ENCODE data around the gene ANKS1A.

Gene ANKS1A

DNA sequence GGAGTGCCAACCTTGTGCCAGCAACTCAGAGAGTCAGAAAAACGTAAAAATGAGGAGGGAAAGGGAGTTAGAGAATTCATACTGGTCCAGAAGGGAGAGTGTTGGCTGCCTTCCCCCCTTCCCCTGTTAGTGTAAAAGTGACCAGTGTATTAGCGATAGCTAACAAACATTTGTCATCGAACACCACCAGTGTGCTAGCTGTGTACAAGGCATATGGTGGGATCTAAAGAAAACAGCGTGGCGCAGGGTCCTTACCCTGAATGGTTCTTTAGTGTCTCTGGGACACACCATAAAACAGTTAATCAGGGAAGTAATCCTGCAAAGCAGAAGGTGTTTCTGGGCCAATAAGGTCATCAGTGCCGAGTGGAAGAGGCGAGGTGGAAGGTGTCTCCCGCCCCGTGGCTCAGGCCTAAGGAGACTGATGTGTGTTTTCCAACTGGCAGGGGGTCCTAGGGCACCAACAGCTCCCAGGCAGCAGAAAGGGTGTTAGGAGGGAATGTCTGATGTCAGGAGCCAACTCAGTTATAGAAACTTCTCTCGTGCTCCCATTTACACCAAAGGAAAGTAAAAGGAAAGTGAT is 160.2 kb downstream of the ANKS1A start:
- no peak overlapping the region for H3K4me3 ChIP-seq (ENCODE audit: low read depth, low read length)

DNA sequence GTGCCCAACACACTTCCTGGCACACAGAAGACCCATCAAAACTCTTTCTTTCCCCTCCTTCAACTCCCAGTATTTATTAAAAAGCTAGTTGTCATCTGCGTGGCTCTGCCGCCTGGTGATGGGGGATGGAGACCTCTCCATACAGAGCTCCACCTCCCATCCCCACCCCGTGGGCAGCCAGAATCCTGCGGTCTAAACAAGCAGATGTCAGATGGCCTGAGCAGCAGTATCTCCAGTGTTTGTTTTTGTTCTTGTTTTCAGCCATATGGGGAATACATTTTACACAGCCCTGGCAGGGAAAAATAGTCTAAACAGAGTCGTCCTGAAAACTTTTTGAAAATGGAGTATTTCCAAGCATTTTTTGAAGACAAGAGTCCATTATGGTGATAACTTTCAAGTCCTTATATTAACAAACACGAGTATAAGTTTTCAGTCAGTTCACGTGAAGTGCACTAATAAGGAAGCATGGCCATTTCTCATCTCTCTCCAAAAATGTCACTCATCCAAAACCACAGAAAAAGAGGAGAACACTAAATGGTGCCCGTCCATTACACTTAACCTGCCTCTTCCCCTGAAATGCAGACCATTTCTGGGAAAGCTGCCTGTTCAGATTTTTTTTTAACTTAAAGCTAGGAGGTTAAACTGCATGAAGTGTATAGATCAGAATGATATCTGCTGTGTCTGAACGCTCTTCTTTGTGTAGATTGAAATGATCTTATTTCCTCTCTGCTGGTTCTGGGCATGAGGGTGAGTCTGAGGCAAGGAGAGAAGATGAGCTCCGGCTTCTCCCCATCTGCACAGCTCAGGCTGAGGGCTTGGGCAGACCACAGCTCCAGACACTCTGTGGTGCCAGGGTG is 161.1 kb downstream of the ANKS1A start:
- no peak overlapping the region for H3K4me3 ChIP-seq (ENCODE audit: low read depth, low read length)

DNA sequence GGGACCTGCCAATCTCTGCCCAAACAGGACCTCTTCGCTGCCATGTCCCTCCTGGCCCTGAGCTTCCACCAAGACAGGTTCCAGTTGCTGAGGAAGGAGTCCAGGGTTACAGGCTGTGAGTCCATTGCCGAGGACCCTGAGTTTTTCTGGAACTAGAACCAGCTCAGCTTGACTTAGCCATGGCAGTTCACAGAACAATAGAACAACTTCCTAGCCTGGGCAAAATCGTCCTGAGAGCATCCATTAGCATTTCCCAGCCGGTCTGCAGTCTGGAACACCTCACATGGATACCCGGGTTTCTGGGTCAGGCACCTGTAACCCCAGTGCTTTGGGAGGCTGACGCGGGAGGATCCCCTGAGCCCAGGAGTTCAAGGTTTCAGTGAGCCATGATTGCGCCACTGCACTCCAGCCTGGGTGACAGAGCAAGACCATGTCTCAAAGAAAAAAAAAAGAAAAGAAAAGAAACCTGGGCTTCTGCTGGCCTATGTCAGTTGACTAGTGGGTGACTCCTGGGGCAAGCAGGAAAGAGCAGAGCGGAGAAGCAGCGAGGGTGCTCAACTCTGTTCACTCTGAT is 161.8 kb downstream of the ANKS1A start:
- no peak overlapping the region for H3K4me3 ChIP-seq (ENCODE audit: low read depth, low read length)

DNA sequence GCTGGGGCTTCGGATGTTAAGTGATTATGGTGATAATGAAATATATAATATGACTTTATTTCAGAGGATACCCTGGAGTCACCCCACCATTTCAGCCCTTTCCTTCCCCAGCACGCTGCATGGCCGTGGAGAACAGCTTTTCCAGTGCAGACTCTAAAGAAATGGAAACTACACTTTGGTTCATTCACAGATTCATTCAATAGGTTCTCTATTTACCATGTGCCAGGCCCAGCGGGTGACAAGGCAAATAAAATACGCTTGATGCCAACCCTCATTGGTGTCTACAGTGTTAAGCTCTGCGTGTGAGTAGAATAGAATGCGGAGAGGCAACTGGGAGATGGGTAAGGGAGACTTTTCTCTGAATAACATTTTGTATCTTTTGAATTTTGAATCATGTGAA is 162.3 kb downstream of the ANKS1A start:
- H3K4me3 ChIP-seq (ENCODE audit: low read depth, low read length): no peak overlapping the region

DNA sequence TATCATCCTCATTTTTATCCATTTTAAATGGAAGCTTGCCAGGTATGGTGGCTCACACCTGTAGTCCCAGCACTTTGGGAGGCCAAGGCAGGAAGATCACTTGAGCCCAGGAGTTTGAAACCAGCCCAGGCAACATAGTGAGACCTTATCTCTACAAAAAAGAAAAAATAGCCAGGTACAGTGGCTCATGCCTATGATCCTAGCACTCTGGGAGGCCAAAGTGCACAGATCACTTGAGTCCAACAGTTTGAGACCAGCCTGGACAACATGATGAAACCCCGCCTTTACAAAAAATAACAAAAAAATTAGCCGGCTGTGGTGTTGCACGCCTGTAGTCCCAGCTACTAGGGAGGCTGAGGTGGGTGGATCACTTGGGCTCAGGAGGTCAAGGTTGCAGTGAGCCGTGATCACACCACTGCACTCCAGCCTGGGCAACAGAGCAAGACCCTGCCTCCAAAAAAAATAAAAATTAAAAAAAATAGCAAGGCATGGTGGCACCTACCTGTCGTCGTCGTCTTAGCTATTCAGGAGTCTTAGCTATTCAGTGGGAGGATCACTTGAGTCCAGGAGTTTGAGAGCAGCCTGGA is 163.0 kb downstream of the ANKS1A start:
- H3K4me3 ChIP-seq (ENCODE audit: low read depth, low read length): no peak overlapping the region

DNA sequence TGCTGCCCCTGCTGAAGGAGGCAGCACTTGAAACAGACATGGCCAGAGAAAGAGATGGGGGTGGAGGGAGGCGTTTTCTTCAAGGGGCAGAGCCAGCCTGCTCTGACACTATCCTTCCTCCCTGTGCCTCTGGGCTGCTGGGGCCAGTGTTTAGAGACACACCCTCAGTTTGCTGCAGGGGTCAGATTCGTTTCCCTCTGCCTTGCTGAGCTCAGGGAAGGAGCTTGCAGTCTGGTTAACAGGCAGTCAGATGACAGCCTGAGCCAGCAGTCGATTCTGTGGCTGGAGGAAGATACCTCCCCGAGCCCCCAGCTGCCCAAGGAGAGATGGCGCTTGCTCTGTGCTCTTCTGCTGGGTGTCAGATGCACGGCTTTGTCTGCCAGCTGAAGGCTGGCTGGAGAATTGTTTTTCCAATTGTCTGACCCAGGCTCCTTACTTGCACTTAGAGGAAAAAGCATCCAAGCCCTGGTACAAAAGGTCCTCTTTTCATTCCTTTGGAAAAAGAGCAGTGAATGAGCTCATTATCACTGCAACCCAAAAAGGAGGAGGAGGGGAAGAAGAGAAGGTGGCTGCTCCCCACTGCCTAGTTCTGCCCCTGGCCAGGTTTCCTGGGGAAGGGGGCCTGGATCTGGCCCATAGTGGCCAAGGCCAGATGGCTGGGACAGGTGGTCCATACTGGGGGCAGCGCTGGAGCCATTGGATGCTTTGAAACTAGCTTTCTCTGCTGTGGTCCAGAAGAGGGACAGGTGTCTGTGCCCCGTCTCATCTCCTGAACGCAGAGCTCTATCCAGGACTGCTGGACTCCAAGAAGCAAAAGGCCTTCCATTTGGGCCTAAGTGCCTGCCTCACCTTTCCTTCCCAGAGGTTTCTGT is 163.9 kb downstream of the ANKS1A start:
- H3K4me3 ChIP-seq (ENCODE audit: low read depth, low read length): no peak overlapping the region

DNA sequence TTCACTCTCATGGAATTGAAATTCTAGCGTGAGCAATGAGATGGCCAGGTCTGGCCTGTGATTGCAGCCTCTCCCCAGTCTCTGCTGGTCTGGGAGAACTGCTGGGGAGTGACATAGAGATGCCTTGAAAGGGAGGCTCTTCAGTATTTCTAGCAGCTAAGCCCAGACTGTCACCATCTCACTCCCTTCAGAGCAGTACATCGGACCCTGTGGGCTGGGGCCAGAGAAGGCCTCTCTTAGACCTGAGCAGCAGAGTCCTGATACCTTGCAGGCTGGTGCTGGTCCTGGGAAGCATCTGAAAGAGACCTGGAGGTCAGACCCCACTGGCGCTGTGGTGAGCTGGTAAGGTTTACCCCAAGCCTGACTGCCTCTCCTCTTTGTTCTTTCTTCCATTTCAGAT is 164.6 kb downstream of the ANKS1A start:
- H3K4me3 ChIP-seq (ENCODE audit: low read depth, low read length): no peak overlapping the region

DNA sequence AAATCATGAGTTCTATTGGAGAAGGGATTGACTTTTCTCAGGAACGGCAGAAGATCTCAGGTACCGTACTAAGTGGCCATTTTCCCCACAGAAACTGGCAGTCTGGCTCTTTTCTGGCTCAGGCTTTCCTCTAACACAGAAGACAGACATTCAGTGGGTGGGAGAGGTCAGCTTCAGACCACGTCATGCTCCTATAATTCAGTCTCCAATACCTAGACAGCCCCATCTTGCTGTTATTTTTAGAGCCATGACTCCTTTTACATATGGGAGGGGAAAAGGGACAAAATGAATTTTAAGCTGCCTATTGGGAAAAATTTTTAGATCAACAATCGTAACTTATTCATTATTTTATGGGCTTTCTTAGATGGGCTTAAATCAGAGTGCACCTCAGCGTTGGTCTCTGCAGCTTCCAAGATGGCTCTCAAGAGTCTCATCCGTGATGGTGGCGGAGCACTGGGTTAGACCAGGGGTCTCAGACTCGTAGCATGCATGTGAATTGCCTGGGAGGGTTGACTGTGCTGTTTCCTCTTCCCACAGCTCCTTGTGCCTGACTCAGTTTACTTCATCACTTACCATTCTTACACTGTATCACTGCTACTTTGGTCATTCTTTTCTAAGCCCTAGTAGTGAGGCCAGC is 165.2 kb downstream of the ANKS1A start:
- H3K4me3 ChIP-seq (ENCODE audit: low read depth, low read length): no peak overlapping the region

DNA sequence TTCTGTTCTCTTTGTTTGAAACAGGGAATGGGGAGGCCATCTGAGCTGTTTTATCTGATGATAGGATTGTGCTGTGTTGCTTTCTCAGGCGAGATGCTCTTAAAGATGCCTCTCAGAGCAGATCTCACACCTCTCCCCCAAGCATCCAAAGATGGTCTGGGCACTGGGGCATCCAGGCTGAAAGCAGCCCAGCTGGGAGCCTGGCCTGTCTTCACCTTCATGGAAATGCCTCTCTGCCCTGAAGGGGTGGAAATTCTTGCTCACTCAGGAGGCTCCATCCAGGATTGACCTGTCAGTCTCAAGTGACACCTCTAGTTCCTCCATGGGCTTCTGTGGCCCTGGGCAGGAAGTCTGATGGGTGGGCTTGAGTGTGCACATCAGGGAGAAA is 165.7 kb downstream of the ANKS1A start:
- H3K4me3 ChIP-seq (ENCODE audit: low read depth, low read length): no peak overlapping the region

DNA sequence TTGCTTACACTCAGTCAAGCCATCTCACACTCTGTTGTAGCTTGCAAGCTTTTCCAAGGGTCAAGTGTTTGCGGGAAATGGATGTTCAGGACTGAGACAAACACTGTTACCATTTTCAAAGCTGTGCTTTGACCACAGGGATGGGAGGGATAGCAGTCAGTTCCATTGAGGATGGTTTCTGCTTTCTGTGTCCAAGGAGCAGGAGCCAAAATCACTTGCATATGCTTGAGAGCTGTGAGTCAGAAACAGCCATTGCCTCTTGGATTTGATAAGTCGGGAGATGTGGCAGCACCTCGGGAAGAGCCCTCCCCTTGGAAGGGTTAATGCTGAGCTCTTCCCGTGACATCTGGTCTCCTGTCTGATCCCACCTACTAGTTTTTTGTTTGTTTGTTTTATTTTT is 166.8 kb downstream of the ANKS1A start:
- no peak overlapping the region for H3K4me3 ChIP-seq (ENCODE audit: low read depth, low read length)

DNA sequence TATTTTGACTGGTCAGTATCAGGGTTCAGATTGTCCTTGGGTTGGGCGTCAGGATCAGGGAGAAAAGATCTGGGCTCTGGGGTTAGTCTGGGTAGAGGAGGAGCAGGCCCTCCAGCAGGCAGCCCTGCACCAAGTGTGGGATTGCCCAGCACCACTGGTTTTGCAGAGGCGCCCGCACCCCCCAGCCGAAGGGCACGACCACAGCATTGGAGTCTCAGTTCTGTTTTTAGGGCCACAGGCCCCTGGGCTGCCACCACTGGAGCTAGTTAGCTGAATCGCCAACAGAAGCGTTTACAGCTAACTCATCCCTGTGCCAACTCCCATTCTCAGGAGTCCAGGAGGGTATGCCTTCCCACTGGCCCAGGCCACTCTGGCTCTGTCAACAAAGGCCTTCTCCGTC is 167.9 kb downstream of the ANKS1A start:
- H3K4me3 ChIP-seq (ENCODE audit: low read depth, low read length): no peak overlapping the region

DNA sequence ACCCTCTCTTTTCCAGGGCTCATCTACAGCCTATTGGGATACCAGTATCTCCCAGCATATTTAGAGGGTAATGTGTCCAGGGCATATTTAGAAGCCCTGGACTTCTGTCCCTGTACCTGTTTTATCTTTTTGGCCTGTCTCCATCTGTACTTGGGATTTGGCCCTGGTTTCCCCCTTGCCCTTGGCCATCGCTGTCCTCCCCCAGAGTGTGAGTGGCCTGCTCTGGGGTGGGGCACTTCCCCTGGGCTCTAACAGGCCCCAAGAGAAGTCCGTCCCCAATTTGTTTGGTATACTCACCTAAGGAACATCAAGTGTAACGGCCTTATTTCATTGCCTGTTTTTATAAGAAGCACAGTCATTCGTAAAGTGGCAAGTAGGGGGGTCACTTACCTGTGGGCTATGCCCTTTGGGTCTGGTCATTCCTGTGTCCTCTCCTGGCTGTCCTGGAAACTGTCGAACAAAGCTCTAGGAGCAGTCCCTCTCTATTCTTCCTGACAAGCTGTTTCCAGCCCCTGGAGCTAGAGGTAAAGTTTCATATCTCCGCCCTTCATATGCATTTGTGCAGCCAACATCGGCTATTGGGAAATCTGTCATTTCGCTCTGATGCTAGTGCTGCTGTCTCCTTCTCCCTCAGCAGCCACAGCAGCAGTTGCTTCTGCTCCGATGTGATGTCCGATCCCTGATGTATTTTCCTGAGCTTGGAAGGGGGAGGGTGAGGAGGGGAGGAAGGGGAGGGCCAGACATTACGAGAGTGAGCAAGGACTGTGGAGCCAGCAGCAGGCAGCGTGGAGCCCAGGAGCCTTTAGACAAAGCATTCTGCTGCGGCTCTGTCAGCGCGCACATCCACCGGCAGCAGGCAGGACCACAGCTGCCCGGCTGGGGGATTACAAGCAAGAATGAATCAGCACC is 168.6 kb downstream of the ANKS1A start:
- H3K4me3 ChIP-seq (ENCODE audit: low read depth, low read length): no peak overlapping the region

DNA sequence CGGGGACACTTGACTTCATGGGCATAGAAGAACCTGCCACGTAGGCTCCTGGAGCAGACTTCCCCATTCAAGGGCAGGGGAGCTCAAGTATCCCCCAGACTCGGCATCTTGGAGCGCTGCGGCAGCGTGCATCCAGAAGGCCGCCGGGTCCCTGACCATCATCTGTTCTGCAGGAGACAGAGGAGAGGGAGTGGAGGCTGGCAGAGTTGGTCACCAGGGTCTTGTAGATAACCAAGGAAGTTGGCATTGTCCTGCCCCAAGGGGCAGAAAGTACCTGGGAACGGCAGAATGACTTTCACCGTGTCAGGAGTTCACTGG is 169.3 kb downstream of the ANKS1A start:
- H3K4me3 ChIP-seq (ENCODE audit: low read depth, low read length): no peak overlapping the region

DNA sequence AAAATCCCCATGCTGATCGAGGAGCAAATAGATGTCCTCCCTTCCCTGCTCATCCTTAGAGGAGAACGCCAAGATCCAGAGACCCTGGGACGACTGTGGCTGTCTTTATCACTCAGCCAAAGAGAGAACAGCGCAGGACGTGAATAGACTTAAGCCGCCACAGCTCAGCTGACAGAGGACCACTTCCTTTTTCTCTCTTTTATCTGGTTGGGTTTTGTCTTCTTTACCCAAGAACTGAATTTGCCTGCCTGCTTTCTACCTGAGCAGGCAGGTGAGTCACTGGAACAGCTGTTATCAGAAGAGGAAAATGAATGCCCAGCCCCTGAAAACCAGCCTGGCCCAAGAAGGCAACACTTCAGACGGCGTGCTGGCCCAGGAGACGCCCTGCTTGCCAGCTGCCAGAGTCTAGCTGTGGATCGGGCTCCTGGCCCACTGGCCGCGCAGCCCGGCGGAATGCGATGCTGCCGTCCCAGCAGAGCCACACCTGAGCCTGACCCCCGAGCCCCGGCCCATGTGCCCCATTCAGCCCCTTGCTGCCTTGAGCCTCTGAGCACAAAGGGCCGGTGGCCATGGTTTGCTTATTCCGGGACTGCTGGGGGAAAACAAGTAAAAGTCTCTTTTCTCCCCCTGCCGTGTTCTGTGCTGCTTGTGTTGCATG is 169.9 kb downstream of the ANKS1A start:
- no peak overlapping the region for H3K4me3 ChIP-seq (ENCODE audit: low read depth, low read length)

DNA sequence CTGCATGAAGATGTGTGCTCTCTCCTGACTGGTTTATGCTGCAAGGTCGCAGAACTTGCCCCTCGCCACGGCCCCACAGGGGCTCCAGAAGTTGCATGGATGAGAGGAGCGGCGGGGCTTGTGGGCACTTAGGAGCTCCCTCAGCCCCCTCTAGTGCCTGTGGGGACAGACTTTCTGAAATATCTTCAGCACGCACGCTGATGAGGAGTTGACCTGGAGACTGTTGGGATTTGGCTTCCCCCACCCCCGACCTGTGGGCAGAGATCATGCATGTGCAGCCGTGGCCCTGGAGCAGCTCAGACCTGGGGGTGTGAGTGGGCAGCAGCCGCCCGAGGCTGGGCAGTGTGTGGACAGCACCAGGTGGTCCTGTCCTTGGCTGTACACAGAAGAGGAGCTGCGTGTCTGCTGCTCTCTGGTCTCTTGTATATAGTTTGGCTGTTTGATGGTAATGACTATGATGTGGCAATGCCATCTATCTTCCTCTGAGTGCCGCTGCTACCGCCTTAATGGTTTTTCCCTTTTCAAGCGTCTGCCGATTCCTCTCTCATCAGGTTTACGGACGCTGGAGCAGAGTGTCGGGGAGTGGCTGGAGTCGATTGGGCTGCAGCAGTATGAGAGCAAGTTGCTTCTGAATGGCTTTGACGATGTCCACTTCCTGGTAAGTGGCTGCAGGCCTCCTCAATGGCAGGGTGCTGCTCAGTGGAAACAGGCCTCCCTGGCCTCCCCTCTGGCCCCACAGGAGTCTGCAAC is 170.7 kb downstream of the ANKS1A start:
- no peak overlapping the region for H3K4me3 ChIP-seq (ENCODE audit: low read depth, low read length)

DNA sequence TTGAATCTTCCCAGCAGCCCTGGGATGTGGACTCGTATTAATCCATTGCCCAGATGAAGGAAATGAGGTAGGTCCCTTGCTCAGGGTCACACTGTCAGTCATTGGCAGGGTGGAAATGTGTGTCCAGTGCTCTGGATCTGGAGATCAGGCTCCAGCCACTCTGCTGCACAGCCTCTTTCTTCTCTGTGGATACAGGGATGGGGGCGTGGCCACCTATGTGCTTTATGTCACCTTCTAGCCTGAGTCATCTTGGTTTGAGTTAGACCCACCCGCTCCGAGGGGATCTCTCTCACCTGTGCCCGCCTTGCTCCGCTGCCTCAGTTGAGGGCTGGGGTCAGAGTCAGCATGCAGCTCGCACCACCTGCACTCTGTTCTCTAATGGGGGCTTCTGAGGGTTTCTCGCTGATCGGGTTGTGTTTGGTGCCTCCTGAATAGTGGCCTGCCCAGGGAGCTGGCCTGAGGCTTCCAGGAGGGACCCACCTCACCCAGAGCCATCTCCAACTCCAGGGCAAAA is 172.1 kb downstream of the ANKS1A start:
- H3K4me3 ChIP-seq (ENCODE audit: low read depth, low read length): no peak overlapping the region

DNA sequence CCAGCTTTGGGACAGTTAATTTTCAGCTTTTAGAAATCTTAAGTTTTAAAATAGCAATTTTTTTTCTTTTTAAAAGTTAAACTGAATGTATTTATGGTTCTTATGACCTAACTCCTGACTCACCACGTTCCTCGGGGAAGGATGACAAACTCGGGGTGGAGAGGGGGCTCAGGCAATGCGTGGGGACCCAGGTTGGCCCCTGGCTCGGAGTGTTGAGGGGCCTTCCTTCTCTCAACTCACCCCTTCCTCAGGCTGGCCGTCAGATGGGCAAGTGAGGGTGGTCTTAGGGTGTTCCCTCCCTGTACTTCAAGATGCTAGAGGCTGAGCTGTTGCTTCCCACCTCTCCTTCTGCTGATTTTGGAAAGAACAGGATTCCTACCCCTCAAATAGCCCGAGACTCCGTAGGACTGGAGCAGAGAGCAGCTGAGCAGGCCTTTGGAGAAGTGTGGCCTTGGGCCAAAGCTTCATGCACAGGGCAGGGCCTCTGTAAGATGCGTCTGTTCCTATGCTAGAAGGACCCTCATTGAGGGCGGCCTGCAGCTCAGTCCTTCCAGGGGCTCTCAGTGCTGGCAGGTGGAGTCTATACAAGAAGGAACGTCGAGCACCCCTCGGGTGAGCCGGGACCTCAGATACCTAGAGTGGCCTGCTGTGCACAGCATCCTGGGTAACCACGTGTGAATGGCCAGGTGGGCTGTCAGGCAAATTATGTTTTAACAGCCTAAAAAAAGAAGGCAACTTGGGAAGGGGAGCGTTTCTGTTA is 172.8 kb downstream of the ANKS1A start:
- no peak overlapping the region for H3K4me3 ChIP-seq (ENCODE audit: low read depth, low read length)

Measured in iPS-11a (cell line).